CD14-positive monocyte (primary cell): ENCODE data around the gene SNX9. TPM values are rescaled to one million over a fixed set of nuclear protein-coding genes. Genes with fewer than 3 reads are reported as not detected.

Experiments used
- DNase-seq, 3 donors: peaks; one replicate each; pipeline ENCODE4 v3.0.0-alpha.2; 2011 to 2022
- H2AFZ ChIP-seq: 2 replicates; pipeline ENCODE4 v1.6.0; 2012; ENCODE audit warnings: mild to moderate bottlenecking, low read depth, low read length, inconsistent platforms; ENCODE audit not compliant: insufficient read depth, poor library complexity, severe bottlenecking
- H3K27ac ChIP-seq, 2 donors: 1 replicate in 1 of 2; 2 replicates in 1 of 2; pipeline ENCODE4 v1.5.1; 2012 to 2013; ENCODE audit warnings: low read length in 2 of 2, control low read depth in 1 of 2, inconsistent platforms in 1 of 2, low read depth in 1 of 2, mild to moderate bottlenecking in 1 of 2
- H3K27me3 ChIP-seq, 2 donors: one replicate each; pipeline versions ENCODE4 v1.6.0 to v1.6.1; 2011 to 2013; ENCODE audit warnings: low read length in 2 of 2; ENCODE audit not compliant: control insufficient read depth in 2 of 2, insufficient read depth in 2 of 2
- H3K36me3 ChIP-seq, 2 donors: replicated peaks in 1 of 2; 1 replicate in 1 of 2; 2 replicates in 1 of 2; pipeline versions ENCODE4 v1.5.1 to v1.6.1; 2012 to 2013; ENCODE audit warnings: low read length in 2 of 2, control low read depth in 1 of 2, inconsistent platforms in 1 of 2, mild to moderate bottlenecking in 1 of 2; ENCODE audit not compliant: insufficient read depth in 2 of 2, control insufficient read depth in 1 of 2
- H3K4me1 ChIP-seq, 2 donors: 1 replicate in 1 of 2; 2 replicates in 1 of 2; pipeline versions ENCODE4 v1.5.1 to v1.6.1; 2012 to 2013; ENCODE audit warnings: low read length in 2 of 2, control low read depth in 1 of 2, inconsistent platforms in 1 of 2, mild to moderate bottlenecking in 1 of 2, moderate library complexity in 1 of 2; ENCODE audit not compliant: insufficient read depth in 2 of 2, control insufficient read depth in 1 of 2
- H3K4me2 ChIP-seq: replicated peaks from 2 replicates; pipeline ENCODE3; 2012; ENCODE audit warnings: low read length, moderate library complexity, mild to moderate bottlenecking; ENCODE audit not compliant: poor library complexity, severe bottlenecking; ENCODE audit errors: extremely low read depth
- H3K4me3 ChIP-seq, 3 experiments: fragments of 200-600 bp in 1 of 3; sonication (generic) in 1 of 3; replicated peaks in 1 of 3; 1 replicate in 2 of 3; 2 replicates in 1 of 3; pipeline ENCODE4 v1.5.1; 2011 to 2013; ENCODE audit warnings: low read length in 3 of 3, mild to moderate bottlenecking in 3 of 3, control low read depth in 2 of 3, low read depth in 2 of 3, inconsistent platforms in 1 of 3, moderate library complexity in 1 of 3
- H3K79me2 ChIP-seq: 2 replicates; pipeline ENCODE4 v1.6.0; 2012; ENCODE audit warnings: mild to moderate bottlenecking, control low read depth, inconsistent platforms, low read length, moderate library complexity; ENCODE audit not compliant: insufficient read depth
- H3K9ac ChIP-seq: 2 replicates; pipeline ENCODE4 v1.6.0; 2017; ENCODE audit warnings: low read length, mild to moderate bottlenecking; ENCODE audit not compliant: insufficient read depth, poor library complexity, severe bottlenecking
- H3K9me3 ChIP-seq, 2 donors: replicated peaks in 1 of 2; 1 replicate in 1 of 2; 2 replicates in 1 of 2; pipeline versions ENCODE4 v1.5.1 to v1.6.1; 2012 to 2013; ENCODE audit warnings: low read length in 2 of 2, control low read depth in 1 of 2; ENCODE audit not compliant: control insufficient read depth in 1 of 2, insufficient read depth in 1 of 2
- H4K20me1 ChIP-seq: 2 replicates; pipeline ENCODE4 v1.6.0; 2012; ENCODE audit warnings: mild to moderate bottlenecking, low read length, control low read depth, moderate library complexity; ENCODE audit not compliant: insufficient read depth
- H3K27ac Mint-ChIP-seq, 7 donors: one replicate each; pipeline ENCODE4 v1.8.0; 2020; ENCODE audit warnings: mild to moderate bottlenecking in 7 of 7, mixed read lengths in 7 of 7, moderate library complexity in 6 of 7, inconsistent platforms in 2 of 7
- H3K27me3 Mint-ChIP-seq, 3 donors: one replicate each; pipeline ENCODE4 v1.8.0; 2021 to 2022; ENCODE audit warnings: low read depth in 3 of 3, mild to moderate bottlenecking in 3 of 3, mixed read lengths in 3 of 3, moderate library complexity in 3 of 3, inconsistent platforms in 1 of 3
- H3K36me3 Mint-ChIP-seq, 2 donors: one replicate each; pipeline ENCODE4 v1.8.0; 2020; ENCODE audit warnings: mixed read lengths in 2 of 2, inconsistent platforms in 1 of 2, mild to moderate bottlenecking in 1 of 2
- H3K4me1 Mint-ChIP-seq: one replicate; pipeline ENCODE4 v1.8.0; 2020; ENCODE audit warnings: mild to moderate bottlenecking, mixed read lengths
- H3K4me3 Mint-ChIP-seq, 2 donors: one replicate each; pipeline ENCODE4 v1.8.0; 2020; ENCODE audit warnings: mild to moderate bottlenecking in 2 of 2, mixed read lengths in 2 of 2, moderate library complexity in 1 of 2
- H3K9me3 Mint-ChIP-seq, 7 donors: one replicate each; pipeline ENCODE4 v1.8.0; 2020 to 2022; ENCODE audit warnings: mixed read lengths in 7 of 7, mild to moderate bottlenecking in 6 of 7, moderate library complexity in 6 of 7, inconsistent platforms in 2 of 7
- WGBS: methylation state at CpG from one replicate; pipeline ENCODE4 v1.1.5; 2013; ENCODE audit warnings: missing lambda C conversion rate; ENCODE audit not compliant: insufficient coverage; 5-methylcytosine and 5-hydroxymethylcytosine counted together
- intact Hi-C, 2 donors: fragments of 100-400 bp; cut with micrococcal nuclease; formaldehyde crosslinking; loops; one replicate each; pipeline versions ENCODE4 v1.15.0 to v1.15.1; 2023
- polyA plus RNA-seq, 3 donors: library from polyadenylated mRNA; depleted of rRNA in 1 of 3; unstranded in 2 of 3; stranded (reverse) in 1 of 3; fragments of 300-500 nt in 2 of 3; fragments of >200 nt in 1 of 3; fragmentation: Illumina TruSeq in 2 of 3; gene quantifications; 1 replicate in 2 of 3; 2 replicates in 1 of 3; pipeline ENCODE4 v1.2.3, GENCODE V29; 2012 to 2021
- TF ChIP-seq, protein P1 (sequence below): fragments of 200-600 bp; IDR thresholded peaks from one replicate; pipeline ENCODE4 v1.8.0; 2022; ENCODE audit warnings: antibody characterized with exemption, mild to moderate bottlenecking

SNX9 gene
- polyA plus RNA-seq, 3 donors = 5.5 to 8.1 (median 7.2) TPM

DNA sequence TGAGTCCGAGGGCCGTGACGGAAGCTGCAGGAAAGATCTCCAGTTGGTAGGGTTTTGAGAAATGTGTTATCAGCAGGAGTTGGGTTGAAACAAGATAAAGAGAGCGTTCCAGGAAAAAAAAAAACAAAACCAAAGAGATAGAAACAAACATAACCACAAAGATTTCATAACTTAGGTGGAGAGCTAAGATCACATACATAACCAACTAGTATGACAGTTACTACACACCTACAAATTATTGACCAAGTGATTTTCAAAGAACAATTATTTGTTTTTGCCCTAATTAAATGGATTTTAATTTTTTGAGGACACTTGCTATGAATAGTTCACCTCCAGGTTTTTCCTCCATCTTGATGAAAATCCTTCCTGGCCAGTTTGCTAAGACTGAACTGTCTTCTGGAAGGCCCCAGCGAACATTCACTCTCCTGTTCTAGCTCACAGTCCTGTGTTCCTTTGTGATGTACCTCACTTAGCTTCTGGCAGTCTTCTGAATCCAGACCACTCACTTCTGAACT lies 69.4 kb downstream of the SNX9 start:
- Histone ChIP-seq H3K4me2 (no peak overlapping the region), H3K36me3 (peaks cover 0 to 13% of the 10 kb centered on the region in 2 donors), H2AFZ (no peak overlapping the region), H3K27me3 (no peaks in the 10 kb centered on the region), H4K20me1 (no peaks in the 10 kb centered on the region), H3K4me3 (no peak overlapping the region), H3K9ac (no peak overlapping the region), H3K9me3 (no peaks in the 10 kb centered on the region), H3K27ac (no peak overlapping the region), H3K4me1 (peaks cover 6 to 10% of the 10 kb centered on the region in 2 donors), H3K79me2 (no peaks in the 10 kb centered on the region)
- Mint-ChIP-seq H3K36me3 (peaks cover 27 to 30% of the 10 kb centered on the region in 2 donors), H3K4me1 (peaks cover 11% of the 10 kb centered on the region), H3K9me3 (no peaks in the 10 kb centered on the region), H3K27me3 (peaks cover 0 to 1% (median 1%) of the 10 kb centered on the region in 3 donors), H3K4me3 (peak overlapping the region in 1 of 2 donors; percentile 39), H3K27ac (peak overlapping the region in 3 of 7 donors; percentile 8 to 50 (median 10))
- TF ChIP-seq, protein P1, sequence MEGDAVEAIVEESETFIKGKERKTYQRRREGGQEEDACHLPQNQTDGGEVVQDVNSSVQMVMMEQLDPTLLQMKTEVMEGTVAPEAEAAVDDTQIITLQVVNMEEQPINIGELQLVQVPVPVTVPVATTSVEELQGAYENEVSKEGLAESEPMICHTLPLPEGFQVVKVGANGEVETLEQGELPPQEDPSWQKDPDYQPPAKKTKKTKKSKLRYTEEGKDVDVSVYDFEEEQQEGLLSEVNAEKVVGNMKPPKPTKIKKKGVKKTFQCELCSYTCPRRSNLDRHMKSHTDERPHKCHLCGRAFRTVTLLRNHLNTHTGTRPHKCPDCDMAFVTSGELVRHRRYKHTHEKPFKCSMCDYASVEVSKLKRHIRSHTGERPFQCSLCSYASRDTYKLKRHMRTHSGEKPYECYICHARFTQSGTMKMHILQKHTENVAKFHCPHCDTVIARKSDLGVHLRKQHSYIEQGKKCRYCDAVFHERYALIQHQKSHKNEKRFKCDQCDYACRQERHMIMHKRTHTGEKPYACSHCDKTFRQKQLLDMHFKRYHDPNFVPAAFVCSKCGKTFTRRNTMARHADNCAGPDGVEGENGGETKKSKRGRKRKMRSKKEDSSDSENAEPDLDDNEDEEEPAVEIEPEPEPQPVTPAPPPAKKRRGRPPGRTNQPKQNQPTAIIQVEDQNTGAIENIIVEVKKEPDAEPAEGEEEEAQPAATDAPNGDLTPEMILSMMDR = no peak
- intact Hi-C loops = no loop called here
- DNase-seq = no peak
- 86% methylated on average over 4 of the region's 5 CpGs for WGBS

DNA sequence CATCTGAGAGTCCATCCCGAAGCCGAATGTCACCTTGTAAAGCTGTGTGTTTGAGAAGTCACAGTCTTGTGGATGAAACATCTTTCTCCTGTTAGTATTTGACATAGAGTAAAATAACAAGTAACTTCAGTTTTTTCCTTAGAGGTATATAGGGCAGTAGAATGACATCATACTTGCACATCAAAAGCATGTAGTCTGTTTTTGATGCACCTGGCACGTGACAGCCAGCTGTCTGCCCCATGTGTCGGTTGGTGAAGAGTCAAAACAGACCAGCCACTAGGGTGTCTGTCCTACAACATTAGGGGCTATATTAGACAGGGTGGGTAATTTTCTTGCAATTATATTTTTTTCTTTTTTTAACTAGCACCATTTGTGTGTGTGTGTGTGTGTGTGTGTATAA lies 70.2 kb downstream of the SNX9 start:
- H3K36me3 Mint-ChIP-seq = peaks cover 26 to 30% of the 10 kb centered on the region in 2 donors
- H3K9ac ChIP-seq = no peak overlapping the region
- H3K9me3 ChIP-seq = no peaks in the 10 kb centered on the region
- H3K27me3 Mint-ChIP-seq = peaks cover 0 to 2% (median 1%) of the 10 kb centered on the region in 3 donors
- H3K36me3 ChIP-seq = peaks cover 3 to 13% of the 10 kb centered on the region in 2 donors
- no peak overlapping the region for H3K27ac Mint-ChIP-seq
- H4K20me1 ChIP-seq = no peaks in the 10 kb centered on the region
- no peak overlapping the region for H2AFZ ChIP-seq
- WGBS = 93% methylated on average over 2 of the region's 4 CpGs
- no peak overlapping the region for H3K4me3 Mint-ChIP-seq
- intact Hi-C loops = no loop called here
- no peaks in the 10 kb centered on the region for H3K79me2 ChIP-seq
- H3K4me2 ChIP-seq = no peak overlapping the region
- no peak overlapping the region for H3K4me3 ChIP-seq
- TF ChIP-seq, protein P1 = no peak
- no peak for DNase-seq
- H3K27me3 ChIP-seq = no peaks in the 10 kb centered on the region
- no peaks in the 10 kb centered on the region for H3K9me3 Mint-ChIP-seq
- H3K4me1 ChIP-seq = peaks cover 6 to 10% of the 10 kb centered on the region in 2 donors
- peaks cover 11% of the 10 kb centered on the region for H3K4me1 Mint-ChIP-seq
- H3K27ac ChIP-seq = no peak overlapping the region
